SHP77 treated with DMSO at 0.1 percent for 48 hours (cell line): ENCODE measurements around the gene PGA3.
"Not testable (repeated sequence)": the region's sequence is repeated elsewhere in the genome, so short reads cannot be mapped to it uniquely, and the experiment has no call there.

ENCODE experiments used
- DNase-seq: peaks from one replicate; lab custom pipeline; 2025; lab: John Stamatoyannopoulos, UW

PGA3 gene

DNA sequence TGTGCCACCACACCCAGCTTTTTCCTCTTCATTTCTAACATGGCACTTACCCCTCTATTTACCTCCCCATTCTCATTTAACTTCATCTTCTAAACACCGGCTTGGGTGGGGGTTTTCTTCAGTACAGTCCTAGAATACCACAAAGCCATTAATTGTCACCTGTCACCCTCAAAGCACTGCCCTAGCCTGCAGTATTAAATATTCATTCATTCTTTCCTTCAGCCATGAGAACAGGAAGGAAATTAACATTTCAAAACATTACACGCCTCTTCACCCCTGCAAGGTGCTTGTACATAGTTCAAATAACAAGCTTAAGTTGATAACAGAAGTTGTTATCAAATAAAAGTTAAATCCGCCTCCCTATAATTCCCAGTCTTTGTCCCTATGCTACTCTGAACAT, 31.4 kb upstream of the PGA3 start:
- no peak for DNase-seq

DNA sequence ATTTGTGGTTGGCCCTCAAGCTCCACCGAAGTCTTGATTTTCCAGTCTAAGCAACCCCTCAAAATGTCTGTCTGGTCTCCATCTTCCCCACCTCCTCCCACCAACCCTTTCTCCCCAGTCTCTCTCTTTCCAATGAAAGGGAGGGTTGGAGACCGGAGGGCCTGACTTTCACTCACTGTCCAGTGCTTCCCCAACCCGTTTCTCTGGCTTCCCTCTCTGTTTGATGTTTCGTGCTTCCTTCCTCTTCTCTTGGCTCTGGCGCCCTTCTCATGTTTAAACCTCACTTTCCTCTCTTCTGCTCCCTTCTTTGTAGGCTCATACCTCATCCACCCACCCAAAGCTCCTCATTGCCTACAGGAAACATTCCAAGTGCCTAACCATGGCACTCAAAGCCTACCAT, 31.0 kb upstream of the PGA3 start:
- DNase-seq, result no peak

DNA sequence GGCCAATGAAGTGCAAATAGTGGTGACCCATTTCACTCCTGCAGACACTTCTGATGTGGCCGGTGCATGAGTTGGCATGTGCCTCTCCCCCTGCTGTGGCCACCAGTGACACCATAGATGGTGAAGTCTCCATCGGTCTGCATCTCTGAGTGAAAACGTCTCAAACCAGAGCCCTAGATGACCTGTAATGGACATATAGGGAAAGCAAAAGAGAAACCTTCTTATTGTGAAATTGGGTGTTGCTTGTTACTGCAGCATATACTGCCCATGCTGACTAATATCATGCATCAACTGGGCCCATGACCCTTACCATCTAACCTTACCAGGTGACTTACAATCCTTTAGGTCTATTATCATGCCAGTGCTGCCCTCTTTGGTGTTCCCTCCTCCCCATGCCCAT, 30.4 kb upstream of the PGA3 start:
- DNase-seq, result no peak

DNA sequence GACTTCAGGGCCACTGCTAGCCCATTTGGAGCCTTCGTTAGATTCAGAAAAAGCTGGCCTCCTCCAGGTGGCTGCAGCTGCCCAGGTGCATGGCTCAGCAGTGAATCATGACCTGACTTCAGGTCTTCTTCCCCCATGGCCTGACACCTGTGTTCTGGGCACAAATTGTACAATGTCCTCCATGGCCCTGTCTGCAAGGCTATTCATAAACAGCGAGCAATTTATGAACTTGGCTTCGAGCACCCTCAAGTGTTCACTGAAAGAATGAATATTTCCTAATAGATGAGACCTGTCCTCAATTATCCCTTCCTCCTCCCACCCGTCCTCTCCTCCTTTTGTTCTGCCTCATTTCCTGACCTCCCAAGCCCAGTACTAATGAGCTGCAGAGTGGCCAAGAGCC, 29.9 kb upstream of the PGA3 start:
- no peak for DNase-seq

DNA sequence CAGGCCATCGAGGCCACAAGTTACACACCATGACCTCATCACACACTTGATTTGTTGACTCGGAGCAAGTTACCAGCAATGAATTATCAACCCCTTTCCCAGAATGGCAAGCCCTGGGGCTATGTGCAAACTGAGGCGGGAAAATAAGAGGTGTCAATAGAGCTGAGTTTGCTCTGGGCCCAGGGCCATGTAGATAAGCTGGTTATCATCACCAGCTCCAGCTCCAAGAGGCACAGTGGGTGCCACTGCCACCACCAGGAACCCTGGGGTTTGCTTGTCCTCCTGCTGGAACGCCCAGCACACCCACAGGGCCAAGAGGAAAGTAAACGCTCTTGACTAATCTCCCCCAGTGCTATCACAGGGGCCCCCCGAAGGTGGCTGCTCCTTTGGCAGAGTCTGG, 29.0 kb upstream of the PGA3 start:
- DNase-seq, result no peak

DNA sequence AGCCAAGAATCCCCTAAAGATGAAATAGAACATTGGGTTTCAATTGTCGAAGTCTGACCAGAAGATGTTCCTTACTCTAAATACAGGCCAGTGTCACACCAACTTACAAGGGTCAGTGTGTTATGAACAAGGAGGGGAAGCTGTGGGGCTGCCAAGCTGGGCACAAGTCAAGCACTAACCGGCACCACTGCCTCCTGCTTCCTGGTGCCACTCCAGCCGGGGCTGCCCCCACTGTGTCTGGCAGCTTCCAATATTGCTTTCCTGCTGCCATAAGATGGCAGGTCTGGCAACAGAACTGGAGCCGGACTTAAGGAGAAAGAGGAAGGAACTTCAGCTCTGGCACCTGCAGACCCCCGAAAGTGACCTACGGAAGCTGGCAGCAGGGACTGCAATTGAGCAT, 28.4 kb upstream of the PGA3 start:
- no peak for DNase-seq

DNA sequence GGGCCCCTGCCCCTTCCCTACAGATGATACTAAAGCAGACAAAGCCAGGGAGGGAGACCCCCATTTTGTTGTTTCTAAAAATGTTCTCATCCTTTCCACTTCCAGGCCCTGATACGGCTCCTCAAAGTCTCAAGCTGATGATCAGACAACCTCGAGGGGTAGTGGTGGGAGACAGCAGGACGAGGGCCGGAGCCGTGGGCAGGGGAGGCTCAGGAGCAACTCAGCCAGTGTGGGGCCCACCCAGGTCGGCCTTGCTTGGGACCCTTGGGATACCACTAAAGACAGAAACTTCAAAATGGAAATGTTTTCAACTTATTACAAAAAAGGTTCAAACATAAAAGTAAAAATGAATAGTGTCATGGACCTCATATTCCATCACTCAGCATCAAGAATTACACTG, 26.9 kb upstream of the PGA3 start:
- DNase-seq, result no peak

DNA sequence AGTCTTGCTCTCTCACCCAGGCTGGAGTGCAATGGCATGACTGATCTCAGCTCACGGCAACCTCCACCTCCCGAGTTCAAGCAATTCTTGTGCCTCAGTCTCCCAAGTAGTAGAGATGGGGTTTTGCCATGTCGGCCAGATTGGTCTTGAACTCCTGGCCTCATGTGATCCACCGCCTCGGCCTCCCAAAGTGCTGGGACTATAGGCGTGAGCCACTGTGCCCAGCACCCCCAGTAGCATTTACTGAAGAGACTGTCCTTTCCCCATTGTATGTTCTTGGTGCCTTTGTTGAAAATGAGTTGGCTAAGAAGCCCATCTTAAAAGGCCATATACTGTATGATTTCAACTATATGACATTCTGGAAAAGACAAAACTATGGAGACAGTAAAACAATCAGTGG, 23.1 kb upstream of the PGA3 start:
- not testable (repeated sequence) for DNase-seq

DNA sequence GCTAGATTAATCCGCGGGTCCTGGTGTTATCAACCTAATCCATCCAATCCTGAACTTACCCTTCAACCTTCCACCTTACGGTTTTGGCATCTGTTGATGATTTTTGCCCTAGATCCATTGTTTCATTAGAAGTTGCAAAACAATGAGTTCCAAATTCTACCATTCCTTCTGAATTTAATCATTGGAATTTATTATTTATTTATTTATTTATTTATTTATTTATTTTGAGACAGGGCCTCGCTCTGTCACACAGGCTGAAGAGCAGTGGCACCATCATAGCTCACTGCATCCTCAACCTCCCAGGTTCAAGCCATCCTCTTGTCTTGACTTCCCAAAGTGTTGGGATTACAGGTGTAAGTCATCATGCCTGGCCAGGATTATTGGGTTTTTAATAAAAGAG, 21.8 kb upstream of the PGA3 start:
- no peak for DNase-seq

DNA sequence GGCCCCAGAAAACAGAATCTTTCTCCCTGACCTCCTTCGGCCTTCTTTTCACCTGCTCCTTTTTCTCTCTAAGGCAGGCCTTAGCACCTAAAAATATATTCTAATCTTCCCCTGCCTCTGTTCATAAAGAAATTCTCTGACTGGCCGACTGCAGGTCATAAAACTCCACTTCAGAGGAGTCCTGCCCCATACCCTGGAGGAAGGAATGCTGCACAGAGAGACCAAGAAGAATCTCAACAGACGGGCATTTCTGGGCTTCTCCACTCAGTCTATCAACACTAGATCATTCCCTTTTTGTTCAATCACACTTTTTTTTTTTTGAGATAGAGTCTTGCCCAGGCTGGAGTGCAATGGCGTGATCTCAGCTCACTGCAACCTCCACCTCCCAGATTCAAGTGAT, 19.7 kb upstream of the PGA3 start:
- no peak for DNase-seq

DNA sequence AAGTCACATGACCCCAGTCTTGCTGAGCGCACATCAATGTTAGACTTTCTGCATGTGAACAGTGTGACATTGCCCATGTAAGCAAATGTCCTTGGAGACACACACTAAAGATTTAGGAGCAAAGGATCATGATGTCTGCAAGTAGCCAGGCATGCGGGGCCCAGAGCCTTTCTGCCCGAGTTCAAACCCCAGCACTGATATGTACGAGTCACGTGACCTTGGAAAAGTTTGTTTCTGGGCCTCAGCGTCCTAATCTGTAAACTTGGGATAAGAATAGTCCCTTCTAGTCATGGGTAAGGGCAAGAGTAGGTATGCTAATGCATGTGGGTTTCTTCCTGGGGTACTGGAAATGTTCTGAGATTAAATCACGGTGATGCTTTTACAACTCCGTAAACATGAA, 16.8 kb upstream of the PGA3 start:
- DNase-seq, result no peak

DNA sequence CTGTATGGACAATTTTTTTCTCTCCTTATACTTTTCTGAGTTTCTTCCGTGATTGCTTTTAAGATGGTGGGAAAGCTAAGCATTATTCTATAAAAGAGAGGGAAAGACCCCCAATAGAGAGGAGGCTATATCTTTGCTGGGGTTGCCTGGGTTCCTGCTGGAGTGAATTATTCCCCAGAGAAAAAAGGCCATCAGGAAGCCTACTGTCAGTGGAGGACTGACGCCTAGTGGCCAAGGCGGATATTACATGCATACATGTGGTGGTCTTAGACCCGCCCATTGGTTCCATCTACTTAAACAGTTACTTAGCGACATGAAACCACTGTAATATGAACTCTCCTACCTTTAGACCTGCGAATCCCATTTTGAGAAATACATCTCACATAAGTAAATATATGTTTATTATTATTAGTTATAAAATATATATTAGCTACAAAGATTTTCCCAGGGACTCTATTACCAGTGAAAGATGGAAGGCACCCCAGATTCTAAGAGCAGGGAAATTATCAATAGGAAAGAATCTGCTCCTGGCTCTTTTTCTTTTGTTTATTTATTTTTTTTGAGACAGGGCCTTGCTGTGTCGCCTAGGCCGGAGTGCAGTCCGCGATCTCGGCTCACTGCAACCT, 15.7 kb upstream of the PGA3 start:
- peak; percentile 65 for DNase-seq

DNA sequence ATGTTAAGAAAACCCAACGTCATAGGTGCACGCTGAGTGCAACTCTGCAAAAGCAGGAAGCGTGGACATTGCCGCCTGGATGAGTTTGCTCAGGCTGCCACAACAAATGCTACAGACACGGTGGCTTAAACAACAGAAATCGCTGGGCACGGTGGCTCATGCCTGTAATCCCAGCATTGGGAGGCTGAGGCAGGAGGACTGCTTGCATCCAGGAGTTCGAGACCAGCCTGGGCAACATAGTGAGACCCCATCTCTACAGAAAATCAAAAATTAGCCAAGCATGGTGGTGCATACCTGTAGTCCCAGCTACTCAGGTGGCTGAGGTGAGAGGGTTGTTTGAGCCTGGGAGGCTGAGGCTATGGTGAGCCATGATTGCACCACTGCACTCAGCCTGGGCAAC, 13.4 kb upstream of the PGA3 start:
- DNase-seq, result no peak

DNA sequence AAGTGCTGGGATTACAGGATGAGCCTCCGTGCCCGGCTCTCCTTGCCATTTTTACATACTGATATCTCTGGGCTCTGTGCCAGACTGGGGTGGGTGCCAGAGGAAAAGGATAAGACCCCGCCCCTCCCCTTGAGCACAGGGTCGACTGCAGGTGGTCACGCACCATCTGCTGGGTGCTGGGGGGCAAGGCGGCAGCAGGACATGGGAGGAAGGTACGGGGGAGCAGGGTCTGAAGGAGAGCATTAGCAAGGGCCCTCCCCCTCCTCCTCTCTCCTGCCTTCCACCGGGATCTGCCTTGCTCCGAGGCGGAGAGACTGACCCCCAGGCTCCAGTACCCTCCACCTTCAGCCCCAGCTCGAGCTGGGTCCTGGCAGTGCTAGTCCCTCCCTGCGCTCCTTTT, 9.7 kb upstream of the PGA3 start:
- DNase-seq, result no peak

DNA sequence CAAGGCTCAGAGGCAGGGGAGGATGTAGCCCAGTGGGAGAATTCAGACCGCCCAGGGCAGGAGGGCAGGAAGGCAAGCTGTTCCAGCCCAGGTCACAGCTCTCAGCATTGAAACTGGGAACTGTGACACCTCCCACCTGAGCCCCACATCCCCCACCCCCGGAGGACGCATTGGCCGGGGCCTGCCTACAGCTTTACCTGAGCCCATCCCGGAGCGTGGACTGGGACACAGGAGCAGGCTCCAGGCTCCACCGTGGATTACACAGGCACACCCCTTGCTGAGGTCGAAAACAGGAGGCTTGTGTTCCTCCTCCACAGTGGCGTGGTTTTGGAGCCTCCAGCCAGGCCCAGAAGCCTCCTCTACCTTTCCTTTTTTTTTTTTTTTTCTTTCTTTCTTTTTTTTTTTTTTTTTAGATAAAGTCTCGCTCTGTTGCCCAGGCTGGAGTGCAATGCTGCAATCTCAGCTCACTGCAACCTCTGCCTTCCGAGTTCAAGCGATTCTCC, 9.1 kb upstream of the PGA3 start:
- DNase-seq, result no peak

DNA sequence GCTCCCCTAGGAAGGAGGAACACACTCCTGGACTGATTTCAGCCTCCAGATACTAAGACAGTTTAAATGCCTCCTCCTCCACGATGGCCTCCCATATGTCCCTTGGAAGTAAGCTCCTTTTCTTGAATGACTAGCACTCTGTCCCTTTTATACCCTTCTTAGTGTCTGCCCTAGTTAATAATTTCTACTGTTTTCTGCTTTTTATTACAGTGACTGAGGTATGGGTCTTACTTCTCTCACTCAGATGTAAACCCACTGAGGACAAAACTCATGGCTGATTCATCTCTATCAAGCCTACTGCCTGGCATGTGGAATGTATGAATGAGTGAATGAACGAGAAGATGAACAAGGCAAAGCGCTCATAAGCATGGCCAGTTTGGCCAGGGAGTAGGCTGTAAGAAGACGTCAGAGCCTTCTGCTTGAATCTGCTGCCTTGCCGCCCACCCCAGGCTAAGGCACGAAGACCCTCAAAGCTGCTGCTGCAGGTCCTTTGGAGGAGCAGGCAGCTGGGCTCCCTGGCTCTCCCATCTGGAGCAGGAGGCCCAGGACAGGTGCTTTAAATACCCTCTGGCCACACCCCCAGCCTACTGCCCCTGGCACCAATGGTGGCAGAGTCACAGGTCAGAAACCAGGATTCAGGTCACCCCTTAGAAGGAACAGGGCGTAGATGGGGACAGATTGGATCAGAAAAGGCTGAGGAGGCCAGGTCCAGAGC, 8.2 kb upstream of the PGA3 start:
- DNase-seq, result no peak

DNA sequence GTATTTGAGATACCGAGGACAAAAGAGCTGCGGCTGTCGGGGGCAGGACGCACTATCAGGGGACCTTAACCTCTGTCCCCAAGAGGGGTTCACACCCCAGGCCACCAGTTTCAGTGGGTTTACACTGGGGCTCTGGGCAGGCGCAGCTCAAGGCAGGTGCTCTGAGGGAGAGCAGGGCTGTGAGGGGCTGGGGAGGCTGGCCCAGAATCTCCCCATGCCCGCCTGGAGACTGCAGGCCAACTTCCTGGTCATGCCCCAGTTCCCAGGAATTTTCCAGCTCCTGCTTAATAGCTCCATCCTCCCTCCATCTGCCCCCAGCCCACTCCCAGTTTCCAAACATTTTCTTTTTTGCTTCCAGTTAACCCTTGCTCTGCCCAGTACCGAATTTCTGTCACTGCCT, 7.6 kb upstream of the PGA3 start:
- DNase-seq, result no peak

DNA sequence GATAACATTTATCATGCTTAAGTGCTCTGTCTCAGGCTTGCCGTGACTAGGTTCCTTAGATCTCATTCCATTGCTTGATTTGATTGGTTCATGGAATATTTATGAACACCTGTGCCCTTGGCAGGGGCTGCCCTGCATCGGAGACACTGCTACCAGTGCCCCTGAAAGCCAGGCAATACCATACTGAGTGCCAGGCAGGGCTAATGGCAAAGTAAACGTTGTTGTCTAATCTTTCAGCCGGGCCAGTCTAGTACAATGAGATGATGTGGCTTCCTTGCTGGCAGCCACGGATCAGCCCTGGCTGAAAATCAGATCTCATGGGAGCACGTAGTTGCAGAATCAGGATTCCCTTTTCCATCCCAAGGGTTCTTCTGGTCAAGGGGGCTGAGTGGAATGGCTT, 5.0 kb upstream of the PGA3 start:
- DNase-seq, result no peak

DNA sequence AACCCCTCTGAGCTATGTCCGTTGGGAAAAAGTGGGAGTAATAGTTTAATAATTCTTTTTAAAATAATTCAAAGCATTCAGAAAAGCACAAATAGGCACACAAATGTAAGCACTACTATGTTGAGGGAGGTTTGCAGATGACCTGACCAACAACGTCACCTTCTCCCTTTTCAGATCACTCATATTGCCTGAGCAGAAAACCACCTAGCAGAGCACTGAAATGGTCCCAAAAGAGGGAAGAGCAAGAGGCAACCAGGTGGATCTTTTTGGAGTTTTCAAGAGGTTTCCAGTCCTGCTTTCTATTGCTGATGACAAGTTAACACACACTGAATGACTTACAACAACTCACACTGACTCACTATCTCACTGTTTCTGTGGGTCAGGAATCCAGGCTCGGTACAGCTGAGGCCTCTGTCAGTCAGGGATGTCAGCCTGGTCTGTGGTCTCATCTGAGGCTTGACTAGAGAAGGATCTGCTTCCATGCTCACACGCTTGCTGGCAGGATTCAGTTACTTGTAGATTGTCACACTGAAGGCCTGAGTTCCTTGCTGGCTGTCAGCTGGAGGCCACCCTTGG, 4.3 kb upstream of the PGA3 start:
- DNase-seq, result no peak

DNA sequence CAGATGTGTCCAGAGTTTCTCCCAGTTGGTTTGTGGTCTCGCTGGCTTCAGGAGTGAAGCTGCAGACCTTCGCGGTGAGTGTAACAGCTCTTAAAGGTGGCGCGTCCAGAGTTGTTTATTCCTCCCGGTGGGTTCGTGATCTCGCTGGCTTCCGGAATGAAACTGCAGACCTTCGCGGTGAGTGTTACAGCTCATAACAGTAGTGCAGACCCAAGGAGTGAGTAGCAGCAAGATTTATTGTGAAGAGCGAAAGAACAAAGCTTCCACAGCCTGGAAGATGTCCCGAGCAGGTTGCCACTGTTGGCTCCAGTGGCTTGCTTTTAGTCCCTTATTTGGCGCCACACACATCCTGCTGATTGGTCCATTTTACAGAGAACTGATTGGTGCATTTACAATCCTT, 1.8 kb upstream of the PGA3 start:
- DNase-seq, result no peak

DNA sequence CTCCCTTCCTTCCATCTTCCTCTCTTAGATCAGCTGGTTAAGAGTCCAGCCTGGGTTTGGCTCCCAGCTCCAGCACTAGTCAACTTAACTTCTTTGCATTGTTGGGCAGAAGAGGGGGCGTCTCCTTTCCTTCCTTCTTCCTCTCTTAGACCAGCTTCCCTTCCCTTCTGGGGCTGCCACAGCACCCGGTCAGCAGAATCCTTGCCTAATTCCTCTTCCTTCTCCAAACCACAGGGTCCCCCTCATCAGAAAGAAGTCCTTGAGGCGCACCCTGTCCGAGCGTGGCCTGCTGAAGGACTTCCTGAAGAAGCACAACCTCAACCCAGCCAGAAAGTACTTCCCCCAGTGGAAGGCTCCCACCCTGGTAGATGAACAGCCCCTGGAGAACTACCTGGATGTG, 558 bp downstream of the PGA3 start:
- not testable (repeated sequence) for DNase-seq

DNA sequence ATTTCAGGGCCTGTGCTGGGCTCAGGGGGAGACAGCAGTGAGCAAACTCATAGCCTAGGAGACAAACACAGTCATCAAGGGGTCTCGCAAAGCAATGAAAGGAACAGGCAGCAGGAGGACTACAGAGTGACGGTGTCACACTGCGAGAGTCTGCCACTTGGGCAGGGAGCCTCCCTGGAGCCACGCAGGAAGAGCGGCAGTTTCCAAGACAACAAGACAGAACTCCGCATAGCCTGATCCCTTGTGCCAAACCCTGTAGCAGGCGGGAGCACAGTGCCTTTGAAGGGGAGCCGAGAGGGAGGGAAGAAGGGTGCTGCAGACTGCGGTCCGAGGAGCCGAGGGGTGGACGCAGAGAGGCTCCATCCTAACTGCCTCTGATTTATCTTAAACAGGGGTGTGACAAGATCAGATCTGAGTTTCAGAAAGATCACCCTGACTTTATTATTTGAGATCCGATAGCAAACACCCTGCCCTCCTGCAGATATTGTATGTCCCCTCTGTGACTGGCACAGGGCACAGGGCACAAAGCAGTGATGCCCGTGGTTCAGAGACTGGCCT, 1.3 kb downstream of the PGA3 start:
- DNase-seq, result not testable (repeated sequence)

DNA sequence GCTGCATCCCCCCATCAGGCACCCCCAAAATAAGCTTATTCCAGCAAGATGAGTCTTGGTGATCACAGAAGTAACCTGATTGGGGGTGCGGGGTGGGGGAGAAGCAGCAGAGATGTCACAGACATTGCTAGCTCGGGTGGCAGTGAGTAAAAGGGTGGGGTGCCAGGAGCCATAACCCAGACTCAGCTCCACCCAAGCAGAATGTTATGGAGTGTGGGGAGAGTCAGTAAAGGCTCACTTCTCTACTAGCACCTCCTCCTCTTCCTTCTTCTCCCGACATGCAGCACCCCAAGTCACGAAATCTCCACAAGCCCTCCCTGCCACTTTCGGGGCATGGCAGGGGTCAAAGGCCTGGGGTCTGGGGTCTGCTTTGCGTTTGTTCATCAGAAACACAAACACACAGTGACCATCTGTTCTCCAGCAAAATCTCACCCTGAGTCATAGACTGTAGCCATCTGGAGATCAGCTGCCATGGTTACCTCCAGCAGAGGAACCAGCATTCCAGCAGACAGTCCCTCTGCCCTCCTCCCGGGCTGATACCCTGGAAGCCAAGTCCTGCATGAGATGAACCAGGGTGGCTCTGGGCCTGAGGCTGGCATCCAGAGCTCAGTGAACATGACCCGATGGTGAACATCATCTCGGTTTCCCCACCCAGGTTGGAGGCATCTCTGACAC, 4.5 kb downstream of the PGA3 start:
- not testable (repeated sequence) for DNase-seq
